GM18858 (cell line): ENCODE results near the gene CHURC1.

Experiments
- ATAC-seq: cut with Tn5 transposase; IDR thresholded peaks from one replicate; pipeline ENCODE4 v1.9.1; 2021; ENCODE audit not compliant: unreplicated experiment

The CHURC1 gene

GRCh38 chr14:64983439-64984310 is 69.4 kb downstream of the CHURC1 start:
- no peak for ATAC-seq
